Lung microvascular endothelial cell (primary cell): Measurements from ENCODE around the gene LRRC37B. TPM values are rescaled to one million over a fixed set of nuclear protein-coding genes. Genes with fewer than 3 reads are reported as not detected.
"Not testable (repeated sequence)": the region's sequence is repeated elsewhere in the genome, so short reads cannot be mapped to it uniquely, and the experiment has no call there.

Experiments used
- DNase-seq, 2 donors: peaks; one replicate each; pipeline versions ENCODE4 v3.0.0 to v3.0.0-alpha.2; 2010; ENCODE audit warnings: low read depth in 2 of 2
- total RNA-seq: library from RNA; depleted of rRNA; stranded (reverse); fragments of >200 nt; gene quantifications from 2 replicates; pipeline ENCODE4 v1.2.1, GENCODE V29; 2014

LRRC37B gene
- total RNA-seq, 1 donor from 2014 or later, result 8.3 TPM

DNA sequence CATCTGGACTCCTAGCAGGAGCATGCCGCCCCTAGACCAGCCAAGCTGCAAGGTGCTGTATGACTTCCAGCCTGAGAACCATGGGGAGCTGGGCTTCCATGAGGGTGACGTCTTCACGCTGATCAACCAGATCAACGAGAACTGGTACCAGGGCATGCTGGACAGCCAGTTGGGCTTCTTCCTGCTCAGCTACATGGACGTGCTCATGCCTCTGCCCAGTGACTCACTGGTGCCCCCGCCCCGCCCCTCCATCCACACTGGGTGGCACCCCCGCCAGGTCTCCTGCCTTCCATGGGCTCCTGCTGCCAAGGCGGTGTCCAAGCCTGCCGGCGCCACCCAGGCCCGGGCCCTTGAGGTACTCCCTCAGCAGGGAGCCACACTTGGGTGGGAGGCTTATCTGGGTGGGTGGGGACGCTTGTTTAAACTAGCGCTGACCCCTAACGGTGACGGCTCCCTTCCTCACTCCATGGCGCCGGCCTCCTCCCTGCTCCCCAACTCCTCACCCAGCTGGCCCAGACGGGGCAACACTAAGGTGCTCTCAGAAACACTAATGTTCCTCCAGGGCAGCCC is 34.2 kb downstream of the LRRC37B start:
- not testable (repeated sequence) for DNase-seq

DNA sequence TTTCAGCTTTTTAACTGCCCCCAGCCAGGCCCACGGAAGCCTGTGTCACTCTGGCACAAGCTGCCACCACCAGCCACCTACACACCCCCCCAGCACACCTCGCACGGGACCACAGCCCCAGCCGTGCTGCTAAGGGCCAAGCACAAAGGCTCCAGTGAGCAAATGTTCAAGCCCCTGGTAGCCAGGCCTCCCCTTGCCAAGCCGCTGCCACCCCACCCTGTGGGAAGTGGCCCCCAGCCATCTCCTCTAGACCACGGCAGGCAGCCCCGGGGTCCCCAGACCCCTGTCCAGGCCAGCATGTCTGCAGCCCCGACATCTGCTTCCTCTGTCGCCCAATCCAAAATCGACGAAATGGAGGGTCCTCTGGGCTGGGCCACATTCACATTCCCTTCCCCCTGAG is 35.1 kb downstream of the LRRC37B start:
- DNase-seq, result not testable (repeated sequence)

DNA sequence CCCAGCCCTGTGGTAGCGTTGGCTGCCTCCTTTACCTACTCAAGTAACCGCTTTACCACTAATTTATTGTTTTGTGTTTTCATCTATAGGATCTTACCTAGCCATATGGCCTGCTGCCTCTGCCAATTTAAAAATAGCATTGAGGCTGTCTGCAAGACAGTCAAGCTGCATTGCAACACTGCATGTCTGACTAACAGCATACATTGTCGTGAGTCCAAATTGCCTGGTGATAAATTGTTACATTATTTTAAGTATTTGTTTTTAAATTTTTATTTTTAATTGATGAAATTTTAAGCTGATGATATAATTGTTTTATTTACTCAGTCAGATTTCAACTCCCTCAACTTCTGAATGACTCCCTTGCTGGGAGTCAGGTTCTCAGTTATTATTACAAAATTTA is 38.4 kb downstream of the LRRC37B start:
- DNase-seq, result not testable (repeated sequence)

DNA sequence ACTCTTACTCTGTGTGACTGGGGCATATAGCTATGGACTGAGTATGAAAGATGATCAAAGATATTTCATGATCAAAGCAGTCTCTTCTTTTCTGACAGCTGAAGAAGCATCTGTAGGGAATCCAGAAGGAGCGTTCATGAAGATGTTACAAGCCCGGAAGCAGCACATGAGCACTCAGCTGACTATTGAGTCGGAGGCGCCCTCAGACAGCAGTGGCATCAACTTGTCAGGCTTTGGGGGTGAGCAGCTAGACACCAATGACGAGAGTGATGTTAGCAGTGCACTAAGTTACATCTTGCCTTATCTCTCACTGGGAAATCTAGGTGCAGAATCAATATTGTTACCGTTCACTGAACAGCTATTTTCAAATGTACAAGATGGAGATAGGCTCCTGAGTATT is 40.5 kb downstream of the LRRC37B start:
- not testable (repeated sequence) for DNase-seq

DNA sequence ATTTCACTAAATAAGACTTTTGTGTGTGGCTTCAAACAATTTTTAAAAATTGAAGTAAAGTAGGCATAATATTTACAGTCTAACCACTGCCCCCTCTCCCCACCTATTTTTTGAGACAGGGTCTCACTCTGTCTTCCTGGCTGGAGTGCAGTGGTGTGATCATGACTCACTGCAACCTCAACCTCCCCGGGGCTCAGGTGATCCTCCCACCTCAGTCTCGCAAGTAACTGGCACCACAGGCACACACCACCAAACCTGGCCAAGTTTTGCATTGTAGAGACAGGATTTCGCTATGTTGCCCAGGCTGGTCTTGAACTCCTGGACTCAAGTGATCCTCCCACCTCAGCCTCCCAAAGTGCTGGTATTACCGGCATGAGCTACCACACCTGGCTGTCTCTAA is 47.8 kb downstream of the LRRC37B start:
- DNase-seq, result not testable (repeated sequence)

DNA sequence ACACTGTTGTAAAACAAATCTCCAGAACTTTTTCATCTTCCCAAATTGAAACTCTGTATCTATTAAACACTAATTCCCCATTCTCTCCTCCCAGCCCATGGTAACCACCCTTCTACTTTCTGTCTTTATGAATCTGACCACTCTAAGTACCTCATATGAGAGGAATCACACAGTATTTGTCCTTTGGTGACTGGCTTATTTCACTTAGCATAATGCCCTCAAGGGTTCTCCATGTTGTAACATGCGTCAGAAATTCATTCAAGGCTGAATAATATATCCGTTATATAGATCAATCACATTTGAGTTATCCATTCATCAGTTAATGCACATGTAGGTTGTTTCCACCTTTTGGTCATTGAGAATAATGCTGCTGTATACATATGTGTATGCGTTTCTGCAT is 48.2 kb downstream of the LRRC37B start:
- DNase-seq, result not testable (repeated sequence)

DNA sequence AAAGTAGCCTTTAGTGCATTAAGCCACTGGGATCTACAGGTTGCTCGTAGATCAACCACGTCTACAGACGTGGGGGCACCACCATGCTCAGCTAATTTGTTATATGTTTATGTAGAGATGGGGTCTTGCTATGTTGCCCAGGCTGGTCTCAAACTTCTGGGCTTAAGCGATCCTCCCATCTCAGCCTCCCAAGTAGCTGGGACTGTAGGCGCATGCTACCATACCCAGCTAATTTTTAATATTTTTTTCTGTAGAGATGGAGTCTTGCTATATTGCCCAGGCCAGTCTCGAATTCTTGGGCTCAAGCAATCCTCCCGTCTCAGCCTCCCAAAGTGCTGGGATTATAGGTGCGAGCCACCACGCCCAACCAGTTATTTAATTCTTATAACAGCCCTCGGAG is 49.3 kb downstream of the LRRC37B start:
- not testable (repeated sequence) for DNase-seq

DNA sequence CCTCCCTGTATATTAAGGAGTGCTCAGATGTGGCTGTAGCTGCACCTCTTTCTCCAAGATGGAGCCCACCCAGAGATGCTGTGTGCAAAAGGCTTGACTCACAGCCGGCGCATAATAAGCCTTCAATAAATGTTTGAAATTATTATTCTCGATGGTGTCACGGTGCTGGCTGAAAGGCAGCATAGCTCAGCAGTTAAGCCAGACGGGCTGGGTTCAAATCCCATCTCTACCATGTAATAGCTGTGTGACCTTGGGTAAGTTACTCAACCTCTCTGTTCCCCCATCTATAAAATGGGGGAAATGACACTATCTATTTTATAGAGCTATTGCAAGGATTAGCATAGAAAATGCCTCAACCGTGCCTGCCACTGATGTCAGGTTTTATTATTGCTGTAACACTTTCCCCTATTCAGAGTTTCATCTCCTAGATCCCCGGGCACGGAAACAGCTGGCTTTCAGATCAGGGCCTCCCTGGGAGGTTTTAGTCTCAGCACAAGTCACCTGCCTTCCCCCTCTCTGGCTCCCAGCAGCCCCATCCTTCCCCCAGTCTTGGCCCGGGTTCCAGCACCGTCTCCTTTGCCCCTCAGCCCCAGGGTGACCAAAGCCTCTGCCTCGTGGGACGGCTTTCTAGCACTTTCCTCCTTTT is 50.4 kb downstream of the LRRC37B start:
- DNase-seq, result not testable (repeated sequence)

DNA sequence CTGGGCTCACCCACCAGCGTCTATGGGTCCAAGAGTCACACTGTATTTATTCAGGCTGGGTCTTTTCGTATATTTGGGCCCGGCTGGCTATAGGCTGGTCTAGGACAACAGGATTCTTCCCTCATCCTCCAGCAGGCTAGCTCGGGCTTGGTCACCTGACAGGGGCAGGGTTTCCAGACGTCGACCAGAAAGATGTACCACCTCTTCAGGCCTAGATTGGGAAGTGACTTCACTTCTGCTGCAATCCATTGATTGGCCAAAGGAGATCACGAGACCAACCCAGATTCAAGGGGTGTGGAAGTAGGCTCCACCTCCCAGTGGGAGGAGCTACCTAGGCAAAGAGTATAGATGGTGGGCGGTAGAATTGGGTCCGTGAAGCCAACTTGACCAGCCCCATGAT is 53.5 kb downstream of the LRRC37B start:
- not testable (repeated sequence) for DNase-seq

DNA sequence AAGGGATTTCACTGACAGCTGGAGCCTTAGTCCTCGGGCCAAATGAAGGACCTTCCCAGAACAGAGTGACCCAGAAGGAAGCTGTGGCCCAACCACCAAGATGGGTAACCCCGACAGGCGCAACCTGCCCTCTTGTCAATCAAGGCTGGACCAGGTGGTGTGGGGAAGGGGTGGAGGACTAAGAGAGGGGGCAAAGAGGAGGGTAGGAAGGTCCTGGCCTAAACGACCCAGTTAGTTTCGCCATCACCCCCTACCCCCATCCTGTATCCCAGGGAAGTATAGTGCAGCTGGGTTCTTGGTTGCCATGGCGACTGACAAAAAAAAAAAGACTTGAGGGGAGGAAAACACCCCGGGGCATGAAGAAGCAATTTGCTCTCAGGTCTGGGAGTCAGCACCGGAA is 54.7 kb downstream of the LRRC37B start:
- DNase-seq, result not testable (repeated sequence)

DNA sequence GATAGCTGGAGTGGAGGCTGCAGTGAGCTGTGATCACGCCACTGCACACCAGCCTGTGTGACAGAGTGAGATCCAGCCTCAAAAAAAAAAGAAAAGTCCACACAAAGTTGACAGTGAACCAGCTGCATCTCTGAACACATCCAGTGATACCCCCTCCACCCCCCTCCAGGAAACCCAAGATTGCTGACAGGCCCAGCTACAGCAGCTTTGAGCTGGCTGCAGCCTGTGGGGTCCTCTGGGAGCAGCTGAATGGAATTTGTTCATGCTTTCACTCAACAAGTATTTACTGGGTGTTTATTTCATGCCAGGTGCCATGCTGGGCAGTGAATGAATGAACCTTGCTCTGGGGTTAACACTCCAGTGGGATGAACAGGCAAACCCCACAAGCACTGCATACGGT is 56.9 kb downstream of the LRRC37B start:
- not testable (repeated sequence) for DNase-seq

DNA sequence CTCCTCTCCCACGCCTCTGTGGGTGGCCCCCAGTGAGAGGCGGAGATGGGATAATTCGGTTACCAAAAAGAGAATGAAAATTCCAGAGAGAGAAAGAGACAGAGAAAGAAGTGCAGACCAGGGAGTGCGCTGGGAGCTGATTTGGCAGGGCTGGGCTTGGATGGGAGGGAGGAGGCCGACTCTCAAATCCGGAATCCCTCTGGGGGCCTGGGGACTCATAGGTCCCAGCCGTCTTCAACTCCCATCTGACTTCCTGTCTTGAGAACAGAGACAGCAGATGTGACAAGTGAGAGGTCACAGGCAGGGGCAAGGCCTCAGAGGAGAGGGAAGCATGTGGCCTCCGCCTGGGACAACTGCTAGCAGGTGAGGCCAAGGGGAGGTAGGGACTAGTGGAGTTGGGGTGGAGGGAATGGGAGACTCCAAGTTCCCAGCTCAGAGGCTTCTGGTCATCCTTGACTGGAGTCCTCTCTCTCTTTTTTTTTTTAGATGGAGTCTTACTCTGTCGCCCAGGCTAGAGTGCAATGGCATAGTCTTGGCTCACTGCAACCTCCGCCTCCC is 59.0 kb downstream of the LRRC37B start:
- DNase-seq, result not testable (repeated sequence)

DNA sequence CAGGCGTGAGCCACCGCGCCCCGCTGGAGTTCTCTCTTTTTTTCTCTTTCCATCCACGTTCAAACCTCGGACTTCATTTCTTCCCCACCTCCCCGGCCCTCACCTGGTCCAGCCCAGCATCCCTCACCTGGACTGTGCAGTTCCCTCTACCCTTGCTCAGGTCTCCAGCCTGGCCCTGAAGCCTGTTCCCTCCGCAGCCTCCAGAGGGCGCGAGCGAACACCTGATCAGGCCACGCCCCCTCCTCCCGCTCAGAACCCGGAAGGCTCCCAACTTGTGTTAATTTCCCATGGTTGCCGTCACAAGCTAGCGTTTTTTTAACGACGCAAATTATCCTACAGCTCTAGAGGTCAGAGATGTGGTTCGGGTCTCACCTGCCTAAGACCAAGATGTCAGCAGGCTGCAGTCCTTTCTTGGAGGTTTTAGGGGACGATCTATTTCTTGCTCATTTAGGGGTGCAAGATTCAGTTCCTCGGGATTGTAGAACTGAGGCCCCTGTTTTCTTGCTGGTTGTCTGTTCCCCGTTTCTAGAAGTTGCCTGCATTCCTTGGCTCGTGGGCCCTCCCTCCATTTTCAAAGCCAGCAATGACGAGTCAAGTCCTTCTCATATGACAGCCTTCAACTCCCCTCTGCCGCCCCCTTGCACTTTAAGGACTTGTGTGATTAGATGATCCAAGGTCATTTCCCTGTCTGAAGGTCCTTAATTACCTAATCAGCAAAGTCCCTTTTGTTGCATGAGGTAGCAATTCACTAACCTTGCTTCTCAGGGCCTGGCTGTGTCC is 59.9 kb downstream of the LRRC37B start:
- peak; percentile 10 to 16 for DNase-seq

DNA sequence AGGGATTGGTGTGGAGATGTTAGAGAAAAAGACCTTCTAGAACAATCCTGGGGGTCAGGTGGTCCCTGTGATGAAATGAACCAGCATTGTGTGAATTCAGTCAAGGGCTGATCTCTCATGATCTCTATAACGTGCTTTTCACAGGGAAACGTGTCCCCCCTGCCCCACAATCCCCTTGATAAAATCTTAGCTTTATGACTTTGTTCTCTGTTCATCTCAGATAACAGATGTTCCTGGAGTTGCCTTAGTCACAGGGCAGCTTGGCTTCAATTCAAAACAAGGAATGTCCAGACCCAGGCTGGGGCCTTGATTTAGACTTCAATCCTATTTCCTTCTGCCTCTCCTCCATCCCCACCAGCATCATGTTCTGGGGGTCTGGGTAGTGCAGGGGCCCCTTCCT is 61.9 kb downstream of the LRRC37B start:
- peak; percentile 6 to 61 for DNase-seq

DNA sequence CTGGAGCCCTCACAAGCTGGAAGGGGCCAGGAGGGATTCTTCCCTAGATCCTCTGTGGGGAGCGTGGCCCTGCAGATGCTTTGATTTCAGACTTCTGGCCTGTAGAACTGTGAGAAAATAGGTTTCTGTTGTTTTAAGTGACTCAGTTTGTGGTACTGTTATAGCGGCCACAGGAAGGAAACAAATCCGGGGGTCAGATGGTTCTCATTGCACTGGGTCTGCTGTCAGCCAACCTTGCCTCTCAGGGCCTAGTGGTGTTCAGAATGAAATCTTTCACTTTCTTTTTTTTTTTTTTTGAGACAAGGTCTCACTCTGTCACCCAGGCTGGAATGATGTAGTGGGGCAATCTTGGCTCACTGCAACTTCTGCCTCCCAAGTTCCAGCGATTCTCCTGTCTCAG is 64.8 kb downstream of the LRRC37B start:
- DNase-seq, result not testable (repeated sequence)

DNA sequence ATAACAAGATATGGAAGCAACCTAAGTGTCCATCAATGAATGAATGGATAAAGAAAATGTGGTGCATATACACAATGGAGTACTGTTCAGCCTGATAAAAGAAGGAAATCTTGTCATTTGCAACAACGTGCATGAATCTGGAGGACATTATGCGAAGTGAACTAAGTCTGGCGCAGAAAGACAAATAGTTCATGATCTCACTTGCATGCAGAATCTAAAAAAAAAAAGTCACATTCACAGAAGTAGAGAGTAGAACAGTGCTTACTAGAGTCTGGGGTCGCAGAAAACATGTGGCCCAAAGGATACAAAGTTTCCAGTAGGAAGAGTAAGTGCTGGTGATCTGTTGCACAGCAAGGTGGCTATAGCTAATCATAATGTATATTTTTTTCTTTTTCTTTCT is 65.9 kb downstream of the LRRC37B start:
- not testable (repeated sequence) for DNase-seq

DNA sequence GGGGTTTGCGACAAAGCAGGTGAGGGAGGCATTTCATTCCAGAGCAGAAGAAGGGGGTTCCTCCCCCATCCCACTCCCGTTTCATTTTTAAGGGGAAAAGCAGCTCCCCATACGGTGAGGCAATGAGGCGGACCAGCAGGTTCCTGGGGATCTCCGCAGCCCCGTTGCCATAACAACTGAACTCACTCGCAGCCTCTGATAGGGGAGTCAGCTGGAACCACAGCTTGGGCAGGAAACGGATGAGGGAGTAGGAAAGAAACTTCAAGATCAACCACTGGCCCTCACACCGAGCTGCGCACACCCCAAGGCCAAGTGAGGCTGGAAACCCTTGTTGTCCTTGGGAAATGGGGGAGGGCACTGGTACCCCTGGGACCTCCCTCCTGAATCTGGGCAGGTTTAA is 72.6 kb downstream of the LRRC37B start:
- peak; percentile 68 to 93 for DNase-seq

DNA sequence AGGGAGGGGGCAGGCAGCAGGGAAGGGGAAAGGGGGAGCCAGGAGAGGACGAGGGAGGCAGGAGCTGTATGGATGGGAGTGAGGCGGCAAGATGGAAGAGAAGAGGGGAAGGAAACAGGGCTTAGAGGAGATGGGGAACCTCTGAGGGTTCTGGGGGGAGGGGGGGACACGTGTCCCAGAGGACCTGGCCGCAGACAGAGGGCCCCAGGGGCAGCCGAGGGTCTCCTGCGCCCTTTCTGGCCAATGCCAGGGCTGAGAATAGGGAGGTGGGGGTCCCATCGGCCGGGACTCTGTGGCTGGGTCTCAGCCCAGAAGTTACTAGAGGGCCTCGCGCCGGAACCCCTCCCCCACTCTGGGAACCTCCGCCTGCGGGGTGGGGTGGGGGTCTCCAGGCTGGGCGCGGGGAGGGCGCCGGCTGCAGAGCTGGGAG is 76.4 kb downstream of the LRRC37B start:
- not testable (repeated sequence) for DNase-seq

DNA sequence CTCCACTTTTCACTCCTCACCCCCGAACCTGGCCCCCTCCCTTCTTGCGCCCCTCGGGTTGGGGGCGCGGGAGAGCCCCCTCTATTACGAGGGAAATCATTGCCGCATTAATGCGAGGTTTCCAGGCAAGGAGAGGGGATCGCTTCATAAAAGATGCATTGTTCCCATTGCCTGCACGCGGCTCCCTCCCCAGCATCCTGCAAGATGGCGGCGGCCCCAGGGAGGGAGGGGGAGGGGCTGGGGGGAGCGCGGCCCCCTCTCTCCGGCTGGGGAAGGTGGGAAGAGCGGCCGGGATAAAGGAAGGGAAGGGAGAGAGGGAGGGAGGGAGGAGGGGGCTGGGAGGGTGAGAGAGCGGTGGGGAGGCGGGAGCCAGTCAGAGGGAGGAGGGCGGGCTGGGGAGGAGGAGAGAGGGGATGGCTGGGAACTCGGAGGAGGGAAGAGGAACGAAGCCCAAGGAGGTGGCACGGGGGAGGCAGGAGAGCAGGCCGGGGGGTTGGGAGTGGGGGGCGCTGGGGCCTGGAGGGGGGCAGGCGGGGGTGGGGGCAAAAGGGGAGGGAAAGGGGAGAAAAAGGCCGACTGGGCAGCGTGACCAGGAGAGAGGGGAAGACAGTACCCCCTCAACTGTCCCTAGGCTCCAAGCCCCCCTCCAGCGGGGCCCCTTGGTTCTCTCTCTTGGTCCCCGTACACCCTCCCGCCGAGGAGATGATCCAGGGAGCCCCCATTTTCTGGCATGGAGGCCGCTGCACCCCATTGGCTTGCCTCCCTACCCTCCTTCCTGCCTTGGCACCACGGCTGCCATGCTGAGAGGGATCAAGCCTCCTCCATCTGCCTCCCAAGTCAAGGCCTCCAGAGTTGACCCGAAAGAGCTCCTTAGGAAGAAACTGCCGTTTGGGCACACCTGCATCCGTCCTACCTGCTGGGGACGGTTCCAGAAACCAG is 77.1 kb downstream of the LRRC37B start:
- DNase-seq, result peak in 1 of 2 donors; percentile 76

DNA sequence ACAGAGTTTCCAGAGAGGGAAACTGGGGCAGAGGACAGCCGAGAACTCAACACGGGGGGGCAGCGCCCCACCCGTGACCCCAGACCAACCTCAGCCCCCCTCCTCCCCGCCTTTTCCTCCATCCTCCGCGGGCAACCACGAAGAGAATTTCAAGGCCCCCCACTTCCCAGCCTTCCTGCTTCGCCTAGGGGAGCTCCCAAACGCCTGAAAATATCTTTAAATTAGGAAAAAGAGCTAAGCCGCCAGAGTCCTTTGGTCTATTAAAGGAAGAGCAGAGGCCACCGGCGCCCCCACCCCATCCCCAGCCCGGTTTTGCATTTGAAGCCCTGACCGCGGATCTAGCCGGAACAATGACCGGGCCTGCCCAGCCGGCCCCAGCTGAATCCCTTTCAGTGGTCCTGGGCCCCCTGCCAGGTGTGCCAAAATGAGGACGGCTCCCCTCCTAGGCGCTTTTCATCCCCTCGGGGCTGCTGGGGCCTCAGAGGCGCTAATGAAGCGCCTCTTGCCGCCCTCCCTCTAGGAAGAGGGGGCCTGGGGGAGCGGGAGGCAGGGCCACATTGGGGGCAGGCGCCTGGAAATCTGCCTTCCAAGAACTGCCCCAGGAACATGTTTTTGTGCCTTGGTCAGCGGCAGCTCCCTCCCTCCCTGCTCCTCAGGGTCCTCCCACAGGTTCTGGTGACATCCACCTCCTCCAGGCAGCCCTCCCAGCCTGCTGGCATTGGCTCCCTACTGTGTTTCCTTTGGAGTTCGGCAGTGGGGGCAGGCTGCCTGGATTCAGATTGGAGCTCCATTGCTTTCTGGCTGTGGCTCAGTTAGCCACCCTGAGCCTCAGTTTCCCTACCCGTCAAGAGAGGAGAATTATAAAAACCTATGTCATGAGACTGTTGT is 78.0 kb downstream of the LRRC37B start:
- not testable (repeated sequence) for DNase-seq
